Keratinocyte (primary cell): ENCODE measurements around the gene ULK4. TPM values are rescaled to one million over a fixed set of nuclear protein-coding genes. Genes with fewer than 3 reads are reported as not detected.

Source experiments
- DNase-seq: peaks from one replicate; pipeline ENCODE4 v3.0.0-alpha.2; 2011; ENCODE audit warnings: low read depth, missing footprints, low spot score
- FAIRE-seq: peaks from 2 replicates; lab custom pipeline; 2011; peaks lifted over from hg19 to GRCh38; lab: Jason Lieb, UNC
- H2AFZ ChIP-seq: 2 replicates; pipeline ENCODE4 v1.6.0; 2012; ENCODE audit warnings: low read length, control low read depth, inconsistent platforms; ENCODE audit not compliant: control insufficient read depth
- H3K27ac ChIP-seq: 2 replicates; pipeline ENCODE4 v1.5.1; 2011; ENCODE audit warnings: low read length; ENCODE audit not compliant: control insufficient read depth, insufficient read depth
- H3K27me3 ChIP-seq: 3 replicates; pipeline ENCODE4 v1.6.0; 2011; ENCODE audit warnings: low read length; ENCODE audit not compliant: control insufficient read depth, insufficient read depth; ENCODE audit errors: extremely low read depth
- H3K36me3 ChIP-seq, 2 experiments: 2 replicates in 1 of 2; 3 replicates in 1 of 2; pipeline ENCODE4 v1.5.1; 2011; ENCODE audit warnings: low read length in 2 of 2, mild to moderate bottlenecking in 1 of 2; ENCODE audit not compliant: control insufficient read depth in 2 of 2, insufficient read depth in 2 of 2; ENCODE audit errors: extremely low read depth in 1 of 2
- H3K4me1 ChIP-seq: 3 replicates; pipeline ENCODE4 v1.5.1; 2011; ENCODE audit warnings: low read length; ENCODE audit not compliant: control insufficient read depth, insufficient read depth; ENCODE audit errors: extremely low read depth
- H3K4me2 ChIP-seq: 3 replicates; pipeline ENCODE4 v1.6.0; 2011; ENCODE audit warnings: low read depth, low read length; ENCODE audit not compliant: control insufficient read depth, insufficient read depth; ENCODE audit errors: extremely low read depth
- H3K4me3 ChIP-seq, 3 experiments: fragments of 200-600 bp in 1 of 3; sonication (generic) in 1 of 3; 2 replicates in 2 of 3; 3 replicates in 1 of 3; pipeline ENCODE4 v1.5.1; 2011 to 2016; ENCODE audit warnings: low read length in 3 of 3, mild to moderate bottlenecking in 3 of 3, control low read depth in 2 of 3, inconsistent platforms in 1 of 3, low read depth in 1 of 3, mixed read lengths in 1 of 3, mixed run types in 1 of 3, moderate library complexity in 1 of 3; ENCODE audit not compliant: control insufficient read depth in 2 of 3, insufficient read depth in 2 of 3; ENCODE audit errors: extremely low read depth in 1 of 3
- H3K79me2 ChIP-seq: 2 replicates; pipeline ENCODE4 v1.6.0; 2012; ENCODE audit warnings: low read length; ENCODE audit not compliant: control insufficient read depth, insufficient read depth
- H3K9ac ChIP-seq: 3 replicates; pipeline ENCODE4 v1.6.0; 2011; ENCODE audit warnings: low read length; ENCODE audit not compliant: control insufficient read depth, insufficient read depth; ENCODE audit errors: extremely low read depth
- H3K9me1 ChIP-seq: 3 replicates; pipeline ENCODE4 v1.6.0; 2011; ENCODE audit warnings: low read length; ENCODE audit not compliant: control insufficient read depth, insufficient read depth; ENCODE audit errors: extremely low read depth
- H3K9me3 ChIP-seq: 2 replicates; pipeline ENCODE4 v1.5.1; 2012; ENCODE audit warnings: low read depth, low read length; ENCODE audit not compliant: control insufficient read depth
- H4K20me1 ChIP-seq: 3 replicates; pipeline ENCODE4 v1.6.0; 2011; ENCODE audit warnings: low read length; ENCODE audit not compliant: control insufficient read depth, insufficient read depth; ENCODE audit errors: extremely low read depth
- CTCF ChIP-seq, 3 experiments: IDR thresholded peaks in 1 of 3; conservative IDR thresholded peaks in 1 of 3; optimal IDR thresholded peaks in 1 of 3; 2 replicates in 2 of 3; 3 replicates in 1 of 3; pipeline versions ENCODE3 to v1.5.1; 2011; ENCODE audit warnings: low read length in 3 of 3, mild to moderate bottlenecking in 3 of 3, moderate library complexity in 2 of 3, control low read depth in 1 of 3, inconsistent platforms in 1 of 3; ENCODE audit not compliant: insufficient read depth in 2 of 3; ENCODE audit errors: extremely low read depth in 1 of 3
- EZH2 ChIP-seq: IDR thresholded peaks from one replicate; pipeline ENCODE4 v1.6.1; 2012; ENCODE audit warnings: inconsistent platforms, mild to moderate bottlenecking, low read length, moderate library complexity
- dilution Hi-C: fragments of 300-500 bp; cut with MboI; formaldehyde crosslinking; loops from one replicate; pipeline ENCODE4 v1.7.0; 2020; ENCODE audit warnings: low sequenced_read_pairs; ENCODE audit not compliant: extremely low pct_ligation_motif_present
- polyA plus RNA-seq, 5 experiments: library from polyadenylated mRNA; depleted of rRNA in 3 of 5; stranded (reverse) in 3 of 5; stranded (forward) in 1 of 5; unstranded in 1 of 5; fragments of >200 nt; gene quantifications; 1 replicate in 1 of 5; 2 replicates in 3 of 5; 3 replicates in 1 of 5; pipeline versions ENCODE4 v1.2.1 to v1.2.3, GENCODE V29; 2011 to 2012; ENCODE audit warnings: missing spikeins in 2 of 5, low read depth in 1 of 5, low replicate concordance in 1 of 5

ULK4 gene
- polyA plus RNA-seq, 1 donor (not counting 4 experiments of a cell fraction or from before 2014, with no cell fraction given), result 6.1 TPM

- Histone ChIP-seq H2AFZ (no peak overlapping the region), H3K9me1 (no peaks in the 10 kb centered on the region), H4K20me1 (no peaks in the 10 kb centered on the region), H3K4me2 (no peak overlapping the region), H3K27ac (no peak overlapping the region), H3K27me3 (no peaks in the 10 kb centered on the region), H3K4me3 (no peak overlapping the region), H3K36me3 (no peaks in the 10 kb centered on the region), H3K79me2 (no peaks in the 10 kb centered on the region), H3K9ac (no peak overlapping the region), H3K4me1 (no peaks in the 10 kb centered on the region), H3K9me3 (no peaks in the 10 kb centered on the region)
- FAIRE-seq, result no peak
- DNase-seq, result no peak
- no peak for TF ChIP-seq CTCF (optimal IDR thresholded peaks at IDR 0.05 in 1 of 3, IDR thresholded peaks at IDR 0.05 in 1 of 3, conservative IDR thresholded peaks at IDR 0.05 in 1 of 3; ENCODE audit: extremely low read depth in 1 of 3, insufficient read depth in 2 of 3, low read length in 3 of 3)
- no peak for TF ChIP-seq EZH2
- dilution Hi-C loops, result no loop called here
Observed at GRCh38 chr3:41746215-41746614, 215.7 kb downstream of the ULK4 start.

- no peak for FAIRE-seq
- dilution Hi-C loops, result no loop called here
- H3K27me3 ChIP-seq, result no peaks in the 10 kb centered on the region
Observed at GRCh38 chr3:41742121-41742520, 219.8 kb downstream of the ULK4 start.

More at GRCh38 chr3:41742121-41742520, 219.8 kb downstream of the ULK4 start:
- TF ChIP-seq CTCF (optimal IDR thresholded peaks at IDR 0.05 in 1 of 3, IDR thresholded peaks at IDR 0.05 in 1 of 3, conservative IDR thresholded peaks at IDR 0.05 in 1 of 3; ENCODE audit: extremely low read depth in 1 of 3, insufficient read depth in 2 of 3, low read length in 3 of 3), result no peak
- TF ChIP-seq EZH2, result no peak
- H3K4me2 ChIP-seq, result no peak overlapping the region
- H3K36me3 ChIP-seq, result no peaks in the 10 kb centered on the region
- no peak for DNase-seq
- no peak overlapping the region for H3K27ac ChIP-seq
- H3K79me2 ChIP-seq, result no peaks in the 10 kb centered on the region
- no peak overlapping the region for H2AFZ ChIP-seq
- H3K9me3 ChIP-seq, result no peaks in the 10 kb centered on the region
- no peak overlapping the region for H3K9ac ChIP-seq
- H4K20me1 ChIP-seq, result no peaks in the 10 kb centered on the region
- H3K4me3 ChIP-seq, result no peak overlapping the region
- H3K9me1 ChIP-seq, result no peaks in the 10 kb centered on the region
- no peaks in the 10 kb centered on the region for H3K4me1 ChIP-seq
